Stimulated activated CD8-positive, alpha-beta memory T cell treated with anti-CD3 and anti-CD28 coated beads, Interleukin-12 subunit alpha, Interleukin-12 subunit beta, amount 100 ng/mL, for 1 hour (primary cell): Measurements from ENCODE around the gene HTRA1.

Experiments
- DNase-seq: peaks from one replicate; pipeline ENCODE4 v3.0.0-alpha.2; 2020; ENCODE audit warnings: low read depth

HTRA1 gene

GRCh38 chr10:122516734-122517133 lies 55.4 kb downstream of the HTRA1 start:
- DNase-seq: no peak

- no peak for DNase-seq
These were observed 57.8 kb downstream of the HTRA1 start for GRCh38 chr10:122519144-122519543.

- no peak for DNase-seq
These were observed 58.5 kb downstream of the HTRA1 start for GRCh38 chr10:122519873-122520272.

- no peak for DNase-seq
These were observed 59.7 kb downstream of the HTRA1 start for GRCh38 chr10:122521011-122521410.

GRCh38 chr10:122524811-122525210 lies 63.5 kb downstream of the HTRA1 start:
- DNase-seq: no peak

GRCh38 chr10:122525788-122526187 lies 64.4 kb downstream of the HTRA1 start:
- DNase-seq: no peak

GRCh38 chr10:122526892-122527291 lies 65.5 kb downstream of the HTRA1 start:
- no peak for DNase-seq

- DNase-seq: no peak
These were observed 68.8 kb downstream of the HTRA1 start for GRCh38 chr10:122530177-122530576.

- DNase-seq: no peak
These were observed 69.9 kb downstream of the HTRA1 start for GRCh38 chr10:122531261-122531660.

- no peak for DNase-seq
These were observed 70.6 kb downstream of the HTRA1 start for GRCh38 chr10:122531939-122532338.

- DNase-seq: no peak
These were observed 71.4 kb downstream of the HTRA1 start for GRCh38 chr10:122532601-122533296.

- DNase-seq: no peak
These were observed 76.2 kb downstream of the HTRA1 start for GRCh38 chr10:122537545-122537944.

- DNase-seq: no peak
These were observed 80.2 kb downstream of the HTRA1 start for GRCh38 chr10:122541541-122542002.

- no peak for DNase-seq
These were observed 82.5 kb downstream of the HTRA1 start for GRCh38 chr10:122543676-122544445.

- no peak for DNase-seq
These were observed 83.1 kb downstream of the HTRA1 start for GRCh38 chr10:122544493-122544892.

- DNase-seq: no peak
These were observed 84.9 kb downstream of the HTRA1 start for GRCh38 chr10:122546242-122546641.

- no peak for DNase-seq
These were observed 87.2 kb downstream of the HTRA1 start for GRCh38 chr10:122548407-122549085.

GRCh38 chr10:122549636-122550035 lies 88.3 kb downstream of the HTRA1 start:
- DNase-seq: no peak

- no peak for DNase-seq
These were observed 89.1 kb downstream of the HTRA1 start for GRCh38 chr10:122550427-122550826.

GRCh38 chr10:122550983-122551382 lies 89.6 kb downstream of the HTRA1 start:
- no peak for DNase-seq

- no peak for DNase-seq
These were observed 90.1 kb downstream of the HTRA1 start for GRCh38 chr10:122551450-122551849.

- DNase-seq: no peak
These were observed 92.0 kb downstream of the HTRA1 start for GRCh38 chr10:122553341-122553740.
